Mesenchymal stem cell (in vitro differentiated cells and primary cell): ENCODE measurements around the gene AP3B2.
"Not testable (repeated sequence)": the region's sequence is repeated elsewhere in the genome, so short reads cannot be mapped to it uniquely, and the experiment has no call there.

ENCODE experiments used
- DNase-seq: peaks from one replicate; pipeline ENCODE4 v3.0.0-alpha.2; 2013
- H2AFZ ChIP-seq: one replicate; pipeline ENCODE4 v1.6.1; 2013; ENCODE audit warnings: low read depth, mild to moderate bottlenecking, control low read depth, inconsistent platforms, low read length, moderate library complexity
- H2AK5ac ChIP-seq: 2 replicates; pipeline ENCODE4 v1.6.1; 2013; ENCODE audit warnings: low read length, moderate library complexity, mild to moderate bottlenecking, inconsistent platforms; ENCODE audit not compliant: severe bottlenecking
- H2BK120ac ChIP-seq: one replicate; pipeline ENCODE4 v1.6.1; 2013; ENCODE audit warnings: low read depth, mild to moderate bottlenecking, inconsistent platforms, low read length, moderate library complexity
- H2BK12ac ChIP-seq, 2 experiments: one replicate each; pipeline ENCODE4 v1.6.1; 2013; ENCODE audit warnings: inconsistent platforms in 2 of 2, low read length in 2 of 2, mild to moderate bottlenecking in 2 of 2, moderate library complexity in 2 of 2, control low read depth in 1 of 2
- H2BK15ac ChIP-seq: one replicate; pipeline ENCODE4 v1.6.1; 2013; ENCODE audit warnings: mild to moderate bottlenecking, low read depth, inconsistent platforms; ENCODE audit not compliant: poor library complexity, severe bottlenecking
- H2BK5ac ChIP-seq: 2 replicates; pipeline ENCODE4 v1.6.1; 2013; ENCODE audit warnings: low read depth, mild to moderate bottlenecking, low read length, control low read depth, inconsistent platforms; ENCODE audit not compliant: poor library complexity, severe bottlenecking
- H3K14ac ChIP-seq, 2 experiments: one replicate each; pipeline ENCODE4 v1.6.1; 2013; ENCODE audit warnings: inconsistent platforms in 2 of 2, low read length in 2 of 2, control low read depth in 1 of 2, mild to moderate bottlenecking in 1 of 2, moderate library complexity in 1 of 2
- H3K18ac ChIP-seq, 2 experiments: one replicate each; pipeline ENCODE4 v1.6.1; 2013; ENCODE audit warnings: inconsistent platforms in 2 of 2, low read length in 2 of 2, control low read depth in 1 of 2, low read depth in 1 of 2, mild to moderate bottlenecking in 1 of 2
- H3K23ac ChIP-seq, 2 experiments: one replicate each; pipeline ENCODE4 v1.6.1; 2013; ENCODE audit warnings: inconsistent platforms in 2 of 2, low read length in 2 of 2, mild to moderate bottlenecking in 2 of 2, moderate library complexity in 2 of 2, control low read depth in 1 of 2
- H3K27ac ChIP-seq: 2 replicates; pipeline ENCODE4 v1.5.1; 2013; ENCODE audit warnings: mild to moderate bottlenecking, moderate library complexity, low read length, control low read depth, inconsistent platforms; ENCODE audit not compliant: poor library complexity, severe bottlenecking
- H3K27me3 ChIP-seq, 2 experiments: 2 replicates each; pipeline versions ENCODE4 v1.6.1 to v1.7.0; 2013; ENCODE audit warnings: low read length in 2 of 2, mild to moderate bottlenecking in 2 of 2, moderate library complexity in 2 of 2, control low read depth in 1 of 2, inconsistent platforms in 1 of 2; ENCODE audit not compliant: control insufficient read depth in 1 of 2, insufficient read depth in 1 of 2
- H3K36me3 ChIP-seq, 2 experiments: 2 replicates each; pipeline versions ENCODE4 v1.6.1 to v1.7.0; 2013; ENCODE audit warnings: low read length in 2 of 2, control low read depth in 1 of 2, inconsistent platforms in 1 of 2, low read depth in 1 of 2, mild to moderate bottlenecking in 1 of 2; ENCODE audit not compliant: insufficient read depth in 2 of 2, control insufficient read depth in 1 of 2
- H3K4ac ChIP-seq, 2 experiments: one replicate each; pipeline ENCODE4 v1.6.1; 2013; ENCODE audit warnings: inconsistent platforms in 2 of 2, low read length in 2 of 2, mild to moderate bottlenecking in 2 of 2, moderate library complexity in 2 of 2, control low read depth in 1 of 2, low read depth in 1 of 2
- H3K4me1 ChIP-seq: 2 replicates; pipeline ENCODE4 v1.6.1; 2013; ENCODE audit warnings: low read depth, low read length, control low read depth; ENCODE audit not compliant: control insufficient read depth, insufficient read depth
- H3K4me2 ChIP-seq: 2 replicates; pipeline ENCODE4 v1.6.1; 2013; ENCODE audit warnings: low read length, mild to moderate bottlenecking, inconsistent platforms; ENCODE audit not compliant: poor library complexity, severe bottlenecking
- H3K4me3 ChIP-seq, 2 experiments: 2 replicates each; pipeline versions ENCODE4 v1.5.1 to v1.7.0; 2013; ENCODE audit warnings: low read length in 2 of 2, mild to moderate bottlenecking in 2 of 2, control low read depth in 1 of 2, low read depth in 1 of 2; ENCODE audit not compliant: insufficient read depth in 1 of 2
- H3K79me1 ChIP-seq: replicated peaks from 2 replicates; pipeline ENCODE4 v1.6.1; 2013; ENCODE audit warnings: mild to moderate bottlenecking, control low read depth, low read length, inconsistent platforms; ENCODE audit not compliant: poor library complexity, severe bottlenecking
- H3K9ac ChIP-seq: 2 replicates; pipeline ENCODE4 v1.7.0; 2013; ENCODE audit warnings: mild to moderate bottlenecking, low read length, moderate library complexity
- H3K9me3 ChIP-seq: 2 replicates; pipeline ENCODE4 v1.7.0; 2013; ENCODE audit warnings: mild to moderate bottlenecking, low read length; ENCODE audit not compliant: control insufficient read depth
- H4K8ac ChIP-seq: one replicate; pipeline ENCODE4 v1.6.1; 2013; ENCODE audit warnings: inconsistent platforms, mild to moderate bottlenecking, low read length, moderate library complexity
- H4K91ac ChIP-seq: one replicate; pipeline ENCODE4 v1.6.1; 2013; ENCODE audit warnings: mild to moderate bottlenecking, low read length, inconsistent platforms
- WGBS: methylation state at CpG from one replicate; pipeline ENCODE4 v1.1.7; 2013; ENCODE audit warnings: mixed read lengths; 5-methylcytosine and 5-hydroxymethylcytosine counted together

Gene AP3B2

GRCh38 chr15:82710926-82711490, 1.3 kb upstream of the AP3B2 start:
- H2BK12ac ChIP-seq, result no peak overlapping the region
- no peak overlapping the region for H3K4me2 ChIP-seq
- H3K27ac ChIP-seq, result no peak overlapping the region
- no peak overlapping the region for H3K23ac ChIP-seq
- no peaks in the 10 kb centered on the region for H3K79me1 ChIP-seq
- H3K9me3 ChIP-seq, result no peaks in the 10 kb centered on the region
- H3K27me3 ChIP-seq, result peaks cover 21 to 51% of the 10 kb centered on the region in 2 experiments
- DNase-seq, result no peak
- H3K18ac ChIP-seq, result no peak overlapping the region
- H4K8ac ChIP-seq, result no peak overlapping the region
- H2AFZ ChIP-seq, result no peak overlapping the region
- H4K91ac ChIP-seq, result no peak overlapping the region
- no peak overlapping the region for H3K4ac ChIP-seq
- H2BK15ac ChIP-seq, result no peak overlapping the region
- peak overlapping the region; percentile 33 for H2BK5ac ChIP-seq
- no peak overlapping the region for H3K14ac ChIP-seq
- no peak overlapping the region for H3K9ac ChIP-seq
- no peak overlapping the region for H3K4me3 ChIP-seq
- no peak overlapping the region for H2BK120ac ChIP-seq
- no peaks in the 10 kb centered on the region for H3K36me3 ChIP-seq
- peaks cover 14% of the 10 kb centered on the region for H3K4me1 ChIP-seq
- 93% methylated on average over 26 of the region's 26 CpGs for WGBS
- H2AK5ac ChIP-seq, result no peak overlapping the region

GRCh38 chr15:82710208-82710555, 507 bp upstream of the AP3B2 start:
- H2AFZ ChIP-seq, result peak overlapping the region; percentile 72
- no peak overlapping the region for H2BK5ac ChIP-seq
- 21% methylated on average over 9 of the region's 14 CpGs for WGBS
- no peak for DNase-seq
- no peak overlapping the region for H2BK120ac ChIP-seq
- no peak overlapping the region for H3K23ac ChIP-seq
- H3K4ac ChIP-seq, result no peak overlapping the region
- no peaks in the 10 kb centered on the region for H3K36me3 ChIP-seq
- peaks cover 14% of the 10 kb centered on the region for H3K4me1 ChIP-seq
- H3K27ac ChIP-seq, result no peak overlapping the region
- H4K8ac ChIP-seq, result no peak overlapping the region
- H3K18ac ChIP-seq, result no peak overlapping the region
- peaks cover 21 to 47% of the 10 kb centered on the region in 2 experiments for H3K27me3 ChIP-seq
- no peaks in the 10 kb centered on the region for H3K79me1 ChIP-seq
- H2BK15ac ChIP-seq, result no peak overlapping the region
- H2BK12ac ChIP-seq, result no peak overlapping the region
- no peak overlapping the region for H4K91ac ChIP-seq
- no peaks in the 10 kb centered on the region for H3K9me3 ChIP-seq
- H3K9ac ChIP-seq, result peak overlapping the region; percentile 49
- H3K4me3 ChIP-seq, result peak overlapping the region; percentile 69 to 87
- H3K14ac ChIP-seq, result no peak overlapping the region
- peak overlapping the region; percentile 97 for H3K4me2 ChIP-seq
- no peak overlapping the region for H2AK5ac ChIP-seq

- no peaks in the 10 kb centered on the region for H3K79me1 ChIP-seq
- no peaks in the 10 kb centered on the region for H3K36me3 ChIP-seq
- H2BK5ac ChIP-seq, result no peak overlapping the region
- H3K27ac ChIP-seq, result no peak overlapping the region
- H2BK120ac ChIP-seq, result no peak overlapping the region
- 3% methylated on average over 15 of the region's 15 CpGs for WGBS
- H3K9ac ChIP-seq, result no peak overlapping the region
- peak overlapping the region; percentile 97 for H3K4me2 ChIP-seq
- H3K9me3 ChIP-seq, result no peaks in the 10 kb centered on the region
- peaks cover 21 to 36% of the 10 kb centered on the region in 2 experiments for H3K27me3 ChIP-seq
- H2BK12ac ChIP-seq, result no peak overlapping the region
- no peak overlapping the region for H3K14ac ChIP-seq
- no peak overlapping the region for H3K18ac ChIP-seq
- H4K91ac ChIP-seq, result no peak overlapping the region
- no peak overlapping the region for H3K23ac ChIP-seq
- peak overlapping the region; percentile 43 to 87 for H3K4me3 ChIP-seq
- no peak overlapping the region for H4K8ac ChIP-seq
- peak overlapping the region; percentile 57 for H2AFZ ChIP-seq
- no peak overlapping the region for H3K4ac ChIP-seq
- H2AK5ac ChIP-seq, result no peak overlapping the region
- peaks cover 14% of the 10 kb centered on the region for H3K4me1 ChIP-seq
- H2BK15ac ChIP-seq, result no peak overlapping the region
- DNase-seq, result peak; percentile 1
Observed at GRCh38 chr15:82709081-82709420, 624 bp downstream of the AP3B2 start.

GRCh38 chr15:82705856-82706255, 3.8 kb downstream of the AP3B2 start:
- not testable (repeated sequence) for H3K14ac ChIP-seq, H3K79me1 ChIP-seq, H3K9ac ChIP-seq, H3K9me3 ChIP-seq, H2BK5ac ChIP-seq, H2BK15ac ChIP-seq, H3K4me3 ChIP-seq, H3K4me2 ChIP-seq, H3K36me3 ChIP-seq, H4K8ac ChIP-seq, H3K27ac ChIP-seq, H3K4ac ChIP-seq, H3K18ac ChIP-seq, H2BK120ac ChIP-seq, DNase-seq, H2BK12ac ChIP-seq, H4K91ac ChIP-seq, H2AK5ac ChIP-seq, H3K23ac ChIP-seq, H2AFZ ChIP-seq
- 85% methylated on average over 8 of the region's 8 CpGs for WGBS
- peaks cover 14% of the 10 kb centered on the region for H3K4me1 ChIP-seq
- peaks cover 5 to 10% of the 10 kb centered on the region in 2 experiments for H3K27me3 ChIP-seq
